ENCODE results near the gene PRRC2A.

DNA sequence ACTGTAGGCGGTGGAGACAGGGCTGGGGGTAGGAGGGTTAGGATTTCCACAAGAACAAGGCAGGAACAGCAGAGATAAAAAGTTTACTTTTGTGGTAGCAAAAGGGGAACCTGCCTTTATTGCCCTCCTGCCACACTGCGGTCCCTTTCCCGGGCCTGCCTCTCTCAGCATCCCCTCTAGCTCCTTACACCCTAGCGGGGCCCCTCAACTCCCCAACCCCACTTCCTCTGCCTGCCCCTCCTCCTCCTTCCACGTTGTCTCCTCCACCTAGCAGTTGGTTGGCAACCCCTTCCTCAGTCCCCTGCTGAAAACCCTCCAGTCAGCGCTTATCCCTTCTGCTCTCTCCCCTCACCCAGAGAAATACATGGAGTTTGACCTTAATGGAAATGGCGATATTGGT lies 4.8 kb upstream of the PRRC2A start:
- TF ChIP-seq, protein P1, sequence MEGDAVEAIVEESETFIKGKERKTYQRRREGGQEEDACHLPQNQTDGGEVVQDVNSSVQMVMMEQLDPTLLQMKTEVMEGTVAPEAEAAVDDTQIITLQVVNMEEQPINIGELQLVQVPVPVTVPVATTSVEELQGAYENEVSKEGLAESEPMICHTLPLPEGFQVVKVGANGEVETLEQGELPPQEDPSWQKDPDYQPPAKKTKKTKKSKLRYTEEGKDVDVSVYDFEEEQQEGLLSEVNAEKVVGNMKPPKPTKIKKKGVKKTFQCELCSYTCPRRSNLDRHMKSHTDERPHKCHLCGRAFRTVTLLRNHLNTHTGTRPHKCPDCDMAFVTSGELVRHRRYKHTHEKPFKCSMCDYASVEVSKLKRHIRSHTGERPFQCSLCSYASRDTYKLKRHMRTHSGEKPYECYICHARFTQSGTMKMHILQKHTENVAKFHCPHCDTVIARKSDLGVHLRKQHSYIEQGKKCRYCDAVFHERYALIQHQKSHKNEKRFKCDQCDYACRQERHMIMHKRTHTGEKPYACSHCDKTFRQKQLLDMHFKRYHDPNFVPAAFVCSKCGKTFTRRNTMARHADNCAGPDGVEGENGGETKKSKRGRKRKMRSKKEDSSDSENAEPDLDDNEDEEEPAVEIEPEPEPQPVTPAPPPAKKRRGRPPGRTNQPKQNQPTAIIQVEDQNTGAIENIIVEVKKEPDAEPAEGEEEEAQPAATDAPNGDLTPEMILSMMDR (IDR thresholded peaks at IDR 0.05), result no peak
- TF ChIP-seq POLR2A (IDR thresholded peaks at IDR 0.05), result no peak
